HEK293T (cell line): ENCODE results near the gene LTBP1.

Source experiments
- CTCF ChIA-PET: fragments of 350-600 bp; formaldehyde crosslinking; extraction: SDS; loops from one replicate; lab custom pipeline; 2021; ENCODE audit warnings: antibody characterized with exemption, inconsistent platforms; lab: Yijun Ruan, JAX
- POLR2A ChIA-PET: fragments of 350-600 bp; formaldehyde crosslinking; extraction: SDS; loops from one replicate; lab custom pipeline; 2020; ENCODE audit warnings: antibody characterized with exemption, inconsistent platforms; lab: Yijun Ruan, JAX
- DNase-seq: peaks from one replicate; pipeline ENCODE4 v3.0.0; 2012; ENCODE audit warnings: mixed read lengths; ENCODE audit errors: extremely low spot score
- ARNT ChIP-seq: fragments of 450-650 bp; IDR thresholded peaks from 2 replicates; pipeline ENCODE4 v1.6.1; 2017; ENCODE audit warnings: mild to moderate bottlenecking
- BHLHE40 ChIP-seq: fragments of 450-650 bp; IDR thresholded peaks from 2 replicates; pipeline ENCODE4 v1.6.1; 2016; ENCODE audit warnings: mild to moderate bottlenecking, moderate library complexity, borderline replicate concordance
- CTBP1 ChIP-seq: fragments of 450-650 bp; IDR thresholded peaks from 2 replicates; pipeline ENCODE4 v1.6.1; 2016; ENCODE audit warnings: borderline replicate concordance
- ELF4 ChIP-seq: fragments of 450-650 bp; IDR thresholded peaks from 2 replicates; pipeline ENCODE4 v1.6.1; 2017; ENCODE audit warnings: antibody characterized with exemption
- FOXA1 ChIP-seq: fragments of 450-650 bp; IDR thresholded peaks from 2 replicates; pipeline ENCODE4 v1.6.1; 2016; ENCODE audit warnings: mild to moderate bottlenecking
- FOXK2 ChIP-seq: fragments of 450-650 bp; IDR thresholded peaks from 2 replicates; pipeline ENCODE4 v1.6.1; 2016; ENCODE audit warnings: mild to moderate bottlenecking
- FOXM1 ChIP-seq: fragments of 450-650 bp; IDR thresholded peaks from 2 replicates; pipeline ENCODE4 v1.6.1; 2017; ENCODE audit warnings: mild to moderate bottlenecking, borderline replicate concordance
- HDGF ChIP-seq: fragments of 450-650 bp; IDR thresholded peaks from 2 replicates; pipeline ENCODE4 v1.6.1; 2017; ENCODE audit warnings: antibody characterized with exemption, borderline replicate concordance
- L3MBTL2 ChIP-seq: fragments of 450-650 bp; conservative IDR thresholded peaks from 2 replicates; pipeline ENCODE4 v1.6.1; 2016; ENCODE audit warnings: mild to moderate bottlenecking
- LEF1 ChIP-seq: fragments of 450-650 bp; IDR thresholded peaks from 2 replicates; pipeline ENCODE4 v1.6.1; 2017; ENCODE audit warnings: mild to moderate bottlenecking, borderline replicate concordance
- NFRKB ChIP-seq: fragments of 450-650 bp; IDR thresholded peaks from 2 replicates; pipeline ENCODE4 v1.6.1; 2016; ENCODE audit warnings: mild to moderate bottlenecking, moderate library complexity
- SP1 ChIP-seq: fragments of 450-650 bp; IDR thresholded peaks from 2 replicates; pipeline ENCODE4 v1.6.1; 2017
- SUZ12 ChIP-seq: fragments of 450-650 bp; IDR thresholded peaks from 2 replicates; pipeline ENCODE4 v1.6.1; 2016; ENCODE audit warnings: mild to moderate bottlenecking
- TARDBP ChIP-seq: fragments of 450-650 bp; IDR thresholded peaks from 2 replicates; pipeline ENCODE4 v1.6.1; 2016
- ZNF384 ChIP-seq: fragments of 450-650 bp; IDR thresholded peaks from 2 replicates; pipeline ENCODE4 v1.6.1; 2016
- TF ChIP-seq, protein P1 (sequence below): fragments of 450-650 bp; IDR thresholded peaks from 2 replicates; pipeline ENCODE4 v1.6.1; 2016

The LTBP1 gene

DNA sequence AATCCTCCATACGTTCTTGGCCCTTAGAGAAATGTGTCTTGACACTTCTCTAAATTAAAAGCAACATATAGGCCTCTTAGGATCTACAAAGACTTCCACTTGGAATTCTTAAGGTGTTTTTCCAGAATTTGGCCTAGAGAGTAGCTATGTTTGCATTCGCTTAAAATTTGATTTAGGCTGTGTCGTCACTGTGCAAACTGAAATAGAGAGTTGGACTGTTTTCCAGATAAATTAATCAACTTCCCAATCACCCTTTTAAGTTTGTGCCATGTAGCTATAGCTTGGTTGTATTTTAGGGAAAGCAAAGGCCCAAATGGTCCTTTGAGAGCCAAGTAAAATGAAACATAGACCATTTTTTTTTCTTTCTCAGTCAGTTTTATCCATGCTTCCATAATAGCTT lies 401.1 kb downstream of the LTBP1 start:
- no peak for DNase-seq
- POLR2A ChIA-PET, result no interaction called here
- TF ChIP-seq FOXK2 (no peak), ELF4 (no peak), LEF1 (no peak), NFRKB (no peak), ARNT (no peak), SUZ12 (no peak), L3MBTL2 (no peak), FOXA1 (no peak), BHLHE40 (no peak), TARDBP (no peak), SP1 (no peak), ZNF384 (no peak), FOXM1 (no peak), HDGF (no peak), CTBP1 (no peak)
- TF ChIP-seq, protein P1, sequence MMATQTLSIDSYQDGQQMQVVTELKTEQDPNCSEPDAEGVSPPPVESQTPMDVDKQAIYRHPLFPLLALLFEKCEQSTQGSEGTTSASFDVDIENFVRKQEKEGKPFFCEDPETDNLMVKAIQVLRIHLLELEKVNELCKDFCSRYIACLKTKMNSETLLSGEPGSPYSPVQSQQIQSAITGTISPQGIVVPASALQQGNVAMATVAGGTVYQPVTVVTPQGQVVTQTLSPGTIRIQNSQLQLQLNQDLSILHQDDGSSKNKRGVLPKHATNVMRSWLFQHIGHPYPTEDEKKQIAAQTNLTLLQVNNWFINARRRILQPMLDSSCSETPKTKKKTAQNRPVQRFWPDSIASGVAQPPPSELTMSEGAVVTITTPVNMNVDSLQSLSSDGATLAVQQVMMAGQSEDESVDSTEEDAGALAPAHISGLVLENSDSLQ, result no peak
- CTCF ChIA-PET, result no interaction called here

DNA sequence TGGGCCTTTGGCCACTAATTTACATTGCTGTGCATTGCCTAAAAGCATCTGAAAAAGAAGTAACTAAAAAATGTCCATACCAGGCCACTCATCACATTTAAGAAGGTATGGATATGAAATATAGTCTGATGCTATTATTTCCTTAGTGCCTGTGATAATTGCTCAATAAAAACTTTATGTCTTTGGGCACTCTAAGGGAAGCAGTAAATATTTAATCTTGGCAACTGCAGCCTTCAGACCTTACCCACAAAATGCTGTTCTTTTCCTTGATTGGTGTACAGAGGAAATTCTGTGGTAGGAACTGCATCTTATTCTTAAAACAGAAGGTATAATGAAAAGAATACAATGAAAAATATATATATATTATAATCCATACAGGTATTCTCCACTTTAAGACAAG lies 403.9 kb downstream of the LTBP1 start:
- DNase-seq, result no peak
- POLR2A ChIA-PET, result no interaction called here
- CTCF ChIA-PET, result no interaction called here
- TF ChIP-seq ZNF384 (no peak), ELF4 (no peak), ARNT (no peak), SP1 (no peak)

DNA sequence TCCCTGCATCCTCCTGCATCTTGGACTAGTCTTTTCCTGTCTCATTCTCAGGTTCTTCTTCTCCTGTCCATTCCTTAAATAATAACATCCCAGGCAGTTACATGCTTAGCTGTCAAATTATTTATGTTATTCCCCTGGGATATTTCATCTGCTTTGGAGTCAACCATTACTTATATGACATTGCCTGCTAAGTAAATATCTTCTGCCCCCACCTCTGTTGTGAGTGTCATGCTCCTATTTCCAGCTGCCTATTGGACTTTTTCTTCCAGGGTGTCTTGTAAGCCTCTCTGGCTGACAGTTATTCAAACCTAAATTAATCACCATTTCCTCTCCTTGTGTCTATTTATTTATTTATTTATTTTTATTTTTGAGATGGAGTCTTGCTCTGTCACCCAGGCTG lies 405.0 kb downstream of the LTBP1 start:
- POLR2A ChIA-PET, result no interaction called here
- DNase-seq, result no peak
- CTCF ChIA-PET, result no interaction called here
- TF ChIP-seq ARNT (no peak), FOXM1 (no peak), SUZ12 (no peak), FOXK2 (no peak), FOXA1 (no peak), BHLHE40 (no peak), L3MBTL2 (no peak), HDGF (no peak), TARDBP (no peak), SP1 (no peak), ZNF384 (no peak), ELF4 (no peak), NFRKB (no peak), CTBP1 (no peak)
- TF ChIP-seq, protein P1, result no peak

DNA sequence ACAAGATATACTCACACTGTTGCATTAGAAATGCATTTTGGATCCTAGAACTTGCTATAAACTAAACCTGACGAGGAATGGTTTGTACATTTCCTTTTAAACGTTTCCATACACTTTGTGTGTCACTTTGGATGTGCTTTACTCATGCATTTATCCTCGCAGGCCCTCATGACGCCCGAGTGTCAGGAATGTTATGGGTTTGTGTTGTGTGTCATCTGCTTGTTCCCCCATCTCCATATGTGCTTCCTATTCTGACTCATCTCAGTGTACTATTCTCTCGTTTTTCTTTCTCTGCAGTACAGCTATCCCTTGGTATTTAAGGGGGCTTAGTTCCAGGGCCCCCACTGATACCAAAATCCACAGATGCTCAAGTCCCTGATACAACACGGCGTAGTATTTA lies 408.2 kb downstream of the LTBP1 start:
- TF ChIP-seq BHLHE40 (no peak), FOXM1 (no peak), SP1 (no peak), TARDBP (no peak), SUZ12 (no peak), CTBP1 (no peak), LEF1 (no peak), NFRKB (no peak), FOXK2 (no peak), L3MBTL2 (no peak), ELF4 (no peak), FOXA1 (no peak), HDGF (no peak)
- TF ChIP-seq, protein P1, result no peak
- no peak for DNase-seq
- CTCF ChIA-PET, result no interaction called here
- POLR2A ChIA-PET, result no interaction called here

DNA sequence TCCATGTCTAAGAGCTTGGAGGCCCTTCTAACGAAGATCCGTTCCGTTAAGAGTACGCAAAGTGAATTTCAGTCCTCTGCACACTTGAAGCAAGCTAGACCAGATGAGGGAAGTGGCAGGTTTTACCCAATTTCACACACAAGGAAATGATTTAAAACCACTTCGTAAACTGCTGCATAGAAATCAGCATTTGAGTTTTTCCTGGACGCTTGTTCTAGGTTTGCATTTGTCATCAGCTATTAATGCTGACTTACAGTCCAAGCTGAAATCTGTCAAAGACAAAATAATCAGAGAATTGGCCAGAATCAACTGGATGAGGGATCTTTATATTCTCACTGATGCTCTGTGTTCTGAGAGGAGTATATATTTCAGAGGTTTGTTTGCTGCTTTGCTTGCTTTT lies 412.1 kb downstream of the LTBP1 start:
- no peak for DNase-seq
- ChIA-PET POLR2A (no interaction called here), CTCF (no interaction called here)
- no peak for TF ChIP-seq TARDBP
- TF ChIP-seq, protein P1, result no peak
- TF ChIP-seq LEF1, result no peak
- TF ChIP-seq ZNF384, result no peak

DNA sequence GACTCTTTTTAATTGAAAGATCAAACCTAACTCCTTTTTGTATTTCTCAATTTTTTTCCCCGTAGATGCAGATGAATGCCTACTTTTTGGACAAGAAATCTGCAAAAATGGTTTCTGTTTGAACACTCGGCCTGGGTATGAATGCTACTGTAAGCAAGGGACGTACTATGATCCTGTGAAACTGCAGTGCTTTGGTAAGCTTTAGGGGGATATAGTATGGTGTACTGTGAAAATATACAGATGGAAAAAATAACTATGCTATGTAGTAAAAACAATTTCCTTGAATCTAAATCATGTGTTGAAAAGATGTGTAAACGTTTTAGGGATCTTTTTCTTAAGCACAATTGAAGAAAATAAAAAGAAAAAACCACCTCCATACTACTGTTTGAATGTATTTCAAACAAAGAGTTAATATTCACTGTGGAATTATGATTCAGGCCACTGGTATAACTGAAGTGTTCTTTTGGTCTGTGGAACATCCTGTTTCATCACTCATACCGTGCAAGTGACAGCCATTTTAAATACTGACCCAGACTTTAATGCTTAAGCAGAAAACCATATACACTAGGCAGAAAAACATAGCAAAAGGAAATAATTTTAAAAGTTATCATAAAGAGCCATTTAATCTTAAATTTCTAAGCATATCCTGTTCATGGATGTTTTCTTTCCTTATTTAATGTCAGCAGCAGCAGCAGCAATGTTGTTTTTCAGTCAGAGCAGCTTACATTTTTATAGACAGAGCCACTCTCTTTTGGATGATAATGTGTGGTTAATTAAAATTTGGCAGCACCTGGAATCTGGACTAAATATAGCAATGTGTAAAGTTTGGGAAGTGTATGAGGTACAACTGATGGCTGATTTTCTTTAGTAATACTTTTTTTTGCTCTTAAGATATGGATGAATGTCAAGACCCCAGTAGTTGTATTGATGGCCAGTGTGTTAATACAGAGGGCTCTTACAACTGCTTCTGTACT lies 416.9 kb downstream of the LTBP1 start:
- ChIA-PET POLR2A (no interaction called here), CTCF (no interaction called here)
- no peak for DNase-seq
- TF ChIP-seq SP1, result no peak
- no peak for TF ChIP-seq FOXK2
- TF ChIP-seq, protein P1, result no peak
- no peak for TF ChIP-seq ELF4
- TF ChIP-seq ARNT, result no peak
- TF ChIP-seq ZNF384, result no peak
- no peak for TF ChIP-seq FOXA1
- no peak for TF ChIP-seq CTBP1
- no peak for TF ChIP-seq BHLHE40
- TF ChIP-seq FOXM1, result no peak
- TF ChIP-seq LEF1, result no peak
- no peak for TF ChIP-seq L3MBTL2
- TF ChIP-seq HDGF, result no peak
- no peak for TF ChIP-seq TARDBP
- TF ChIP-seq NFRKB, result no peak
- no peak for TF ChIP-seq SUZ12
